Neural cell (in vitro differentiated cells): ENCODE data around the gene FNDC3B.

ENCODE experiments used
- EP300 ChIP-seq: fragments of 450-650 bp; conservative IDR thresholded peaks from 2 replicates; pipeline ENCODE4 v1.6.1; 2014; ENCODE audit warnings: antibody characterized with exemption, mild to moderate bottlenecking, moderate library complexity; ENCODE audit not compliant: poor library complexity, severe bottlenecking
- EZH2 ChIP-seq: fragments of 200-600, 300-800 bp; shearing (Covaris generic), sonication (generic); IDR thresholded peaks from 2 replicates; pipeline ENCODE4 v1.6.1; 2014; ENCODE audit warnings: antibody characterized with exemption, low read length, borderline replicate concordance, mild to moderate bottlenecking; ENCODE audit not compliant: insufficient read depth, poor library complexity, severe bottlenecking
- POLR2AphosphoS5 ChIP-seq: IDR thresholded peaks from 2 replicates; pipeline ENCODE4 v1.6.1; 2012
- TAF1 ChIP-seq: IDR thresholded peaks from 2 replicates; pipeline ENCODE4 v1.6.1; 2012; ENCODE audit warnings: low read depth
- TF ChIP-seq, protein P1 (sequence below): fragments of 450-650 bp; IDR thresholded peaks from 2 replicates; pipeline ENCODE4 v1.5.1; 2014; ENCODE audit warnings: antibody characterized with exemption, mild to moderate bottlenecking, moderate library complexity; ENCODE audit not compliant: poor library complexity, severe bottlenecking
- TF ChIP-seq, protein P2 (sequence below): IDR thresholded peaks from 2 replicates; pipeline ENCODE4 v1.6.1; 2012; ENCODE audit warnings: borderline replicate concordance

DNA sequence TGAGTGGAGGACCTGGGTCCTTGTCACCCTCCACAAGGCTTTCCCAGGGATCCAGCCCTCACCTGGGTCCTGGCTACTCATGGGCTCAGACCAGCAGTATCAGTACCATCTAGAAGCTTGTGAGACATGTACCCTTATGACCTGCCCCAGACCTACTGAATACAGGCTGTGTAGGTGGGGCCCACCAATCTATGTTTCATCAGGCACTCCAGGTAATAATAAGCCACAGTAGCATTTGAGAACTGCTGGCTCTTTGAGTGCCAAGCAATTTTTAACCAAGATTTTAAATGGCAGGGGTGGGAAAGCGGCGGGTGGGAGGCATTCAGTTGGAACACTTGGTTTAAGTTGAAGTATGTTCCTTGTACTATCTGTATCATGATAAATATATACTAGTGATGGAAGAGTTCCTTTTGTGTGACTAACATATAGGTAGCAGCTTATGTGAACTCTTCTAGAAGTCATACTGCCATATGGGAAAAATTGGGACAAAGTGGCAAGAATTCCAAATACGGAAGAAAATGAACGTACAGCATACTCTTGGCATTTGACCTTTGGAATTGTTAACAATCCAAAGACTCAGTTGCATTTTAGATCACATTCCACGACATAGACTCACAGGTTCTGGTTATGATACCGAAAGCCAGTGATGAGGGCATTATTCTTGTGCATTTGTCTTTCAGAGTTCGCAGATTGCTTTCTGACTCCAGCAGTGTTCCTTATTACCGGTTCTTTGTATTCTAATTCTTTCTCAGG, 218.4 kb downstream of the FNDC3B start:
- TF ChIP-seq, protein P1, sequence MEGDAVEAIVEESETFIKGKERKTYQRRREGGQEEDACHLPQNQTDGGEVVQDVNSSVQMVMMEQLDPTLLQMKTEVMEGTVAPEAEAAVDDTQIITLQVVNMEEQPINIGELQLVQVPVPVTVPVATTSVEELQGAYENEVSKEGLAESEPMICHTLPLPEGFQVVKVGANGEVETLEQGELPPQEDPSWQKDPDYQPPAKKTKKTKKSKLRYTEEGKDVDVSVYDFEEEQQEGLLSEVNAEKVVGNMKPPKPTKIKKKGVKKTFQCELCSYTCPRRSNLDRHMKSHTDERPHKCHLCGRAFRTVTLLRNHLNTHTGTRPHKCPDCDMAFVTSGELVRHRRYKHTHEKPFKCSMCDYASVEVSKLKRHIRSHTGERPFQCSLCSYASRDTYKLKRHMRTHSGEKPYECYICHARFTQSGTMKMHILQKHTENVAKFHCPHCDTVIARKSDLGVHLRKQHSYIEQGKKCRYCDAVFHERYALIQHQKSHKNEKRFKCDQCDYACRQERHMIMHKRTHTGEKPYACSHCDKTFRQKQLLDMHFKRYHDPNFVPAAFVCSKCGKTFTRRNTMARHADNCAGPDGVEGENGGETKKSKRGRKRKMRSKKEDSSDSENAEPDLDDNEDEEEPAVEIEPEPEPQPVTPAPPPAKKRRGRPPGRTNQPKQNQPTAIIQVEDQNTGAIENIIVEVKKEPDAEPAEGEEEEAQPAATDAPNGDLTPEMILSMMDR, result no peak
- TF ChIP-seq, protein P2, sequence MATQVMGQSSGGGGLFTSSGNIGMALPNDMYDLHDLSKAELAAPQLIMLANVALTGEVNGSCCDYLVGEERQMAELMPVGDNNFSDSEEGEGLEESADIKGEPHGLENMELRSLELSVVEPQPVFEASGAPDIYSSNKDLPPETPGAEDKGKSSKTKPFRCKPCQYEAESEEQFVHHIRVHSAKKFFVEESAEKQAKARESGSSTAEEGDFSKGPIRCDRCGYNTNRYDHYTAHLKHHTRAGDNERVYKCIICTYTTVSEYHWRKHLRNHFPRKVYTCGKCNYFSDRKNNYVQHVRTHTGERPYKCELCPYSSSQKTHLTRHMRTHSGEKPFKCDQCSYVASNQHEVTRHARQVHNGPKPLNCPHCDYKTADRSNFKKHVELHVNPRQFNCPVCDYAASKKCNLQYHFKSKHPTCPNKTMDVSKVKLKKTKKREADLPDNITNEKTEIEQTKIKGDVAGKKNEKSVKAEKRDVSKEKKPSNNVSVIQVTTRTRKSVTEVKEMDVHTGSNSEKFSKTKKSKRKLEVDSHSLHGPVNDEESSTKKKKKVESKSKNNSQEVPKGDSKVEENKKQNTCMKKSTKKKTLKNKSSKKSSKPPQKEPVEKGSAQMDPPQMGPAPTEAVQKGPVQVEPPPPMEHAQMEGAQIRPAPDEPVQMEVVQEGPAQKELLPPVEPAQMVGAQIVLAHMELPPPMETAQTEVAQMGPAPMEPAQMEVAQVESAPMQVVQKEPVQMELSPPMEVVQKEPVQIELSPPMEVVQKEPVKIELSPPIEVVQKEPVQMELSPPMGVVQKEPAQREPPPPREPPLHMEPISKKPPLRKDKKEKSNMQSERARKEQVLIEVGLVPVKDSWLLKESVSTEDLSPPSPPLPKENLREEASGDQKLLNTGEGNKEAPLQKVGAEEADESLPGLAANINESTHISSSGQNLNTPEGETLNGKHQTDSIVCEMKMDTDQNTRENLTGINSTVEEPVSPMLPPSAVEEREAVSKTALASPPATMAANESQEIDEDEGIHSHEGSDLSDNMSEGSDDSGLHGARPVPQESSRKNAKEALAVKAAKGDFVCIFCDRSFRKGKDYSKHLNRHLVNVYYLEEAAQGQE, result no peak
- TF ChIP-seq EP300, result no peak
- no peak for TF ChIP-seq EZH2
- no peak for TF ChIP-seq POLR2AphosphoS5
- no peak for TF ChIP-seq TAF1
